ENCODE results near the gene KCNG2.
"Not testable (repeated sequence)": the region's sequence is repeated elsewhere in the genome, so short reads cannot be mapped to it uniquely, and the experiment has no call there.

Gene KCNG2

GRCh38 chr18:79797518-79798345 lies at the start of gene KCNG2:
Gene KCNG2 (plus strand): TSS chr18:79797938. CDS start chr18:79863668, 65,730 bp downstream.
- no peak for DNase-seq (ENCODE audit: low spot score)

GRCh38 chr18:79748321-79749180 lies 49.2 kb upstream of the KCNG2 start:
- DNase-seq (ENCODE audit: low spot score): no peak

- peak; percentile 76 for DNase-seq (ENCODE audit: low spot score)
Measured at GRCh38 chr18:79749251-79750191, 48.2 kb upstream of the KCNG2 start.

GRCh38 chr18:79750980-79751571 lies 46.7 kb upstream of the KCNG2 start:
- peak; percentile 48 for DNase-seq (ENCODE audit: low spot score)

- not testable (repeated sequence) for DNase-seq (ENCODE audit: low spot score)
Measured at GRCh38 chr18:79751918-79752578, 45.7 kb upstream of the KCNG2 start.

- not testable (repeated sequence) for DNase-seq (ENCODE audit: low spot score)
Measured at GRCh38 chr18:79752946-79753345, 44.8 kb upstream of the KCNG2 start.

- no peak for DNase-seq (ENCODE audit: low spot score)
Measured at GRCh38 chr18:79753391-79753851, 44.3 kb upstream of the KCNG2 start.

- no peak for DNase-seq (ENCODE audit: low spot score)
Measured at GRCh38 chr18:79754022-79754761, 43.5 kb upstream of the KCNG2 start.

- no peak for DNase-seq (ENCODE audit: low spot score)
Measured at GRCh38 chr18:79754831-79755351, 42.8 kb upstream of the KCNG2 start.

- no peak for DNase-seq (ENCODE audit: low spot score)
Measured at GRCh38 chr18:79755496-79756142, 42.1 kb upstream of the KCNG2 start.

GRCh38 chr18:79756143-79756500 lies 41.6 kb upstream of the KCNG2 start:
- DNase-seq (ENCODE audit: low spot score): no peak

- no peak for DNase-seq (ENCODE audit: low spot score)
Measured at GRCh38 chr18:79756826-79757225, 40.9 kb upstream of the KCNG2 start.

- no peak for DNase-seq (ENCODE audit: low spot score)
Measured at GRCh38 chr18:79760348-79760747, 37.4 kb upstream of the KCNG2 start.

- no peak for DNase-seq (ENCODE audit: low spot score)
Measured at GRCh38 chr18:79760881-79761280, 36.9 kb upstream of the KCNG2 start.

GRCh38 chr18:79763407-79763806 lies 34.3 kb upstream of the KCNG2 start:
- DNase-seq (ENCODE audit: low spot score): no peak

- no peak for DNase-seq (ENCODE audit: low spot score)
Measured at GRCh38 chr18:79764131-79764530, 33.6 kb upstream of the KCNG2 start.

GRCh38 chr18:79765491-79766245 lies 32.1 kb upstream of the KCNG2 start:
- DNase-seq (ENCODE audit: low spot score): no peak

- no peak for DNase-seq (ENCODE audit: low spot score)
Measured at GRCh38 chr18:79766308-79766707, 31.4 kb upstream of the KCNG2 start.

- DNase-seq (ENCODE audit: low spot score): no peak
Measured at GRCh38 chr18:79768745-79769144, 29.0 kb upstream of the KCNG2 start.

All from Ammon's horn (tissue), 1 donor.